Esophagus muscularis mucosa (tissue), 4 donors: ENCODE measurements around the gene TSNAXIP1. TPM values are rescaled to one million over a fixed set of nuclear protein-coding genes. Genes with fewer than 3 reads are reported as not detected.
A peak's percentile ranks its signal among the peaks of the same experiment; 100 is the strongest.

Experiments used
- DNase-seq: peaks from one replicate; pipeline ENCODE4 v3.0.0-alpha.2; 2017; ENCODE audit errors: extremely low spot score
- H3K27ac ChIP-seq, 4 donors: fragments of 200-600 bp; sonication (generic); replicated peaks in 1 of 4; 1 replicate in 3 of 4; 2 replicates in 1 of 4; pipeline ENCODE4 v1.5.1; 2016 to 2019; ENCODE audit warnings: mild to moderate bottlenecking in 1 of 4
- H3K27me3 ChIP-seq, 4 donors: fragments of 200-600 bp; sonication (generic); one replicate each; pipeline versions ENCODE4 v1.5.1 to v1.6.0; 2016 to 2019
- H3K36me3 ChIP-seq, 4 donors: fragments of 200-600 bp; sonication (generic); one replicate each; pipeline ENCODE4 v1.5.1; 2016 to 2019
- H3K4me1 ChIP-seq, 4 donors: fragments of 200-600 bp; sonication (generic); one replicate each; pipeline ENCODE4 v1.5.1; 2016 to 2019
- H3K4me3 ChIP-seq, 4 donors: fragments of 200-600 bp; sonication (generic); 1 replicate in 2 of 4; 2 replicates in 2 of 4; pipeline ENCODE4 v1.5.1; 2016 to 2019; ENCODE audit warnings: mild to moderate bottlenecking in 4 of 4, moderate library complexity in 1 of 4
- H3K9me3 ChIP-seq, 4 donors: fragments of 200-600 bp; sonication (generic); 1 replicate in 3 of 4; 2 replicates in 1 of 4; pipeline ENCODE4 v1.5.1; 2016 to 2019
- CTCF ChIP-seq, 3 experiments: fragments of 200-600 bp in 2 of 3; fragments of 450-650 bp in 1 of 3; sonication (generic) in 2 of 3; IDR thresholded peaks; one replicate each; pipeline ENCODE4 v1.5.1; 2017 to 2019; ENCODE audit warnings: antibody characterized with exemption in 3 of 3, mild to moderate bottlenecking in 2 of 3, moderate library complexity in 1 of 3
- EP300 ChIP-seq: sonication (generic); formaldehyde crosslinking; IDR thresholded peaks from one replicate; pipeline ENCODE4 v1.6.1; 2017; ENCODE audit warnings: antibody characterized with exemption
- POLR2A ChIP-seq: fragments of 450-650 bp; IDR thresholded peaks from one replicate; pipeline ENCODE4 v1.6.1; 2017; ENCODE audit warnings: antibody characterized with exemption, moderate library complexity, mild to moderate bottlenecking, low read depth
- POLR2AphosphoS5 ChIP-seq, 2 donors: sonication (generic); formaldehyde crosslinking; IDR thresholded peaks; one replicate each; pipeline ENCODE4 v1.6.1; 2017; ENCODE audit warnings: antibody characterized with exemption in 2 of 2
- WGBS: methylation state at CpG from one replicate; pipeline ENCODE4 v1.1.5; 2018; 5-methylcytosine and 5-hydroxymethylcytosine counted together
- intact Hi-C: fragments of 100-400 bp; cut with DNase I; formaldehyde crosslinking; loops from one replicate; pipeline ENCODE4 v1.15.1; 2023
- total RNA-seq, 4 donors: library from RNA; depleted of rRNA; stranded (reverse); fragments of >200 nt; gene quantifications; one replicate each; pipeline versions ENCODE4 v1.1.0 to v1.2.1, GENCODE V29; 2016

TSNAXIP1 gene
- total RNA-seq, 4 donors from 2014 or later: 0.83 to 2.2 (median 1.1) TPM

- TF ChIP-seq POLR2A: no peak
- TF ChIP-seq CTCF (IDR thresholded peaks at IDR 0.05): no peak
- no peak for TF ChIP-seq POLR2AphosphoS5 (IDR thresholded peaks at IDR 0.05)
- TF ChIP-seq EP300: no peak
- Histone ChIP-seq H3K27ac (no peak overlapping the region), H3K9me3 (no peaks in the 10 kb centered on the region), H3K27me3 (no peaks in the 10 kb centered on the region), H3K4me3 (no peak overlapping the region), H3K36me3 (peaks cover 0 to 10% (median 3%) of the 10 kb centered on the region in 4 donors), H3K4me1 (peaks cover 36 to 75% (median 54%) of the 10 kb centered on the region in 4 donors)
- 100% methylated on average over 3 of the region's 3 CpGs for WGBS
- DNase-seq: no peak
- intact Hi-C loops: no loop called here
These were observed 47.0 kb downstream of the TSNAXIP1 start for GRCh38 chr16:67853670-67854069.

GRCh38 chr16:67855789-67856188, 49.1 kb downstream of the TSNAXIP1 start:
- intact Hi-C loops: no loop called here
- no peaks in the 10 kb centered on the region for H3K9me3 ChIP-seq
- peaks cover 49 to 75% (median 54%) of the 10 kb centered on the region in 4 donors for H3K4me1 ChIP-seq
- H3K4me3 ChIP-seq: no peak overlapping the region
- WGBS: 82% methylated on average over 10 of the region's 10 CpGs
- peak overlapping the region in 1 of 4 donors; percentile 7 for H3K27ac ChIP-seq
- TF ChIP-seq EP300 (no peak), POLR2A (no peak), CTCF (IDR thresholded peaks at IDR 0.05) (no peak), POLR2AphosphoS5 (IDR thresholded peaks at IDR 0.05) (no peak)
- peaks cover 0 to 7% (median 3%) of the 10 kb centered on the region in 4 donors for H3K36me3 ChIP-seq
- no peaks in the 10 kb centered on the region for H3K27me3 ChIP-seq
- DNase-seq: no peak

GRCh38 chr16:67856927-67857546, 50.3 kb downstream of the TSNAXIP1 start:
- intact Hi-C loops: no loop called here
- peak overlapping the region; percentile 39 to 81 (median 69) for H3K27ac ChIP-seq
- TF ChIP-seq POLR2AphosphoS5 (IDR thresholded peaks at IDR 0.05) (no peak), POLR2A (no peak)
- no peaks in the 10 kb centered on the region for H3K27me3 ChIP-seq
- no peaks in the 10 kb centered on the region for H3K9me3 ChIP-seq
- no peak for DNase-seq
- H3K36me3 ChIP-seq: peaks cover 0 to 5% (median under 1%) of the 10 kb centered on the region in 4 donors
- H3K4me3 ChIP-seq: no peak overlapping the region
- peaks cover 62 to 76% (median 66%) of the 10 kb centered on the region in 4 donors for H3K4me1 ChIP-seq
- WGBS: 91% methylated on average over 5 of the region's 5 CpGs

- Histone ChIP-seq H3K27me3 (no peaks in the 10 kb centered on the region), H3K27ac (peak overlapping the region; percentile 52 to 81 (median 69)), H3K4me1 (peaks cover 68 to 83% (median 73%) of the 10 kb centered on the region in 4 donors), H3K36me3 (peaks cover 0 to 3% (median 0%) of the 10 kb centered on the region in 4 donors), H3K4me3 (no peak overlapping the region), H3K9me3 (no peaks in the 10 kb centered on the region)
- intact Hi-C loops: no loop called here
- WGBS: 49% methylated on average over 3 of the region's 3 CpGs
- peak; percentile 47 to 48 for TF ChIP-seq POLR2AphosphoS5 (IDR thresholded peaks at IDR 0.05)
- no peak for TF ChIP-seq CTCF (IDR thresholded peaks at IDR 0.05)
- DNase-seq: no peak
These were observed 51.0 kb downstream of the TSNAXIP1 start for GRCh38 chr16:67857547-67858233.

- no peak for TF ChIP-seq POLR2A
- TF ChIP-seq POLR2AphosphoS5 (IDR thresholded peaks at IDR 0.05): no peak
- no peak for TF ChIP-seq CTCF (IDR thresholded peaks at IDR 0.05)
- Histone ChIP-seq H3K36me3 (peaks cover 0 to 3% (median 0%) of the 10 kb centered on the region in 4 donors), H3K27ac (peak overlapping the region; percentile 52 to 81 (median 69)), H3K4me1 (peaks cover 74 to 91% (median 80%) of the 10 kb centered on the region in 4 donors), H3K4me3 (no peak overlapping the region), H3K27me3 (no peaks in the 10 kb centered on the region), H3K9me3 (no peaks in the 10 kb centered on the region)
- DNase-seq: no peak
- 82% methylated on average over 4 of the region's 4 CpGs for WGBS
- intact Hi-C loops: no loop called here
These were observed 51.8 kb downstream of the TSNAXIP1 start for GRCh38 chr16:67858500-67858899.
